Esophagus squamous epithelium (tissue), 5 donors: ENCODE results near the gene NHEJ1. TPM values are rescaled to one million over a fixed set of nuclear protein-coding genes. Genes with fewer than 3 reads are reported as not detected.

ENCODE experiments used
- DNase-seq: peaks from one replicate; lab custom pipeline; 2025; lab: John Stamatoyannopoulos, UW
- H3K27ac ChIP-seq, 4 donors: fragments of 200-600 bp; sonication (generic); one replicate each; pipeline ENCODE4 v1.5.1; 2016 to 2019; ENCODE audit warnings: mild to moderate bottlenecking in 1 of 4
- H3K27me3 ChIP-seq, 4 donors: fragments of 200-600 bp; sonication (generic); 1 replicate in 3 of 4; 2 replicates in 1 of 4; pipeline versions ENCODE4 v1.5.1 to v1.6.0; 2017 to 2021; ENCODE audit warnings: antibody characterized with exemption in 1 of 4
- H3K36me3 ChIP-seq, 3 donors: fragments of 200-600 bp; sonication (generic); one replicate each; pipeline ENCODE4 v1.5.1; 2016 to 2019
- H3K4me1 ChIP-seq, 3 donors: fragments of 200-600 bp; sonication (generic); one replicate each; pipeline ENCODE4 v1.5.1; 2017 to 2019
- H3K4me3 ChIP-seq, 4 donors: fragments of 200-600 bp; sonication (generic); 1 replicate in 3 of 4; 2 replicates in 1 of 4; pipeline ENCODE4 v1.5.1; 2016 to 2019; ENCODE audit warnings: mild to moderate bottlenecking in 2 of 4, moderate library complexity in 1 of 4
- H3K9me3 ChIP-seq, 3 donors: fragments of 200-600 bp; sonication (generic); one replicate each; pipeline ENCODE4 v1.5.1; 2016 to 2019
- POLR2A ChIP-seq, 4 donors: fragments of 450-650 bp; IDR thresholded peaks; one replicate each; pipeline ENCODE4 v1.6.1; 2017; ENCODE audit warnings: antibody characterized with exemption in 4 of 4, mild to moderate bottlenecking in 4 of 4, moderate library complexity in 3 of 4
- WGBS, 2 donors: methylation state at CpG; one replicate each; pipeline ENCODE4 v1.1.5; 2018; 5-methylcytosine and 5-hydroxymethylcytosine counted together
- intact Hi-C: fragments of 100-400 bp; cut with DNase I; formaldehyde crosslinking; loops from one replicate; pipeline ENCODE4 v1.15.0; 2022
- total RNA-seq, 4 donors: library from RNA; depleted of rRNA; stranded (reverse); fragments of >200 nt; gene quantifications; one replicate each; pipeline ENCODE4 v1.1.0, GENCODE V29; 2016
- TF ChIP-seq, protein P1 (sequence below), 6 experiments: fragments of 450-650 bp in 4 of 6; fragments of 200-600 bp in 2 of 6; sonication (generic) in 2 of 6; IDR thresholded peaks; one replicate each; pipeline ENCODE4 v1.5.1; 2016 to 2019; ENCODE audit warnings: antibody characterized with exemption in 6 of 6, mild to moderate bottlenecking in 4 of 6, moderate library complexity in 4 of 6
- donor health status: DM: yes; HTN: yes; CAD: no.

Gene NHEJ1
- total RNA-seq, 4 donors from 2014 or later: 6.3 to 14.3 (median 9.7) TPM

DNA sequence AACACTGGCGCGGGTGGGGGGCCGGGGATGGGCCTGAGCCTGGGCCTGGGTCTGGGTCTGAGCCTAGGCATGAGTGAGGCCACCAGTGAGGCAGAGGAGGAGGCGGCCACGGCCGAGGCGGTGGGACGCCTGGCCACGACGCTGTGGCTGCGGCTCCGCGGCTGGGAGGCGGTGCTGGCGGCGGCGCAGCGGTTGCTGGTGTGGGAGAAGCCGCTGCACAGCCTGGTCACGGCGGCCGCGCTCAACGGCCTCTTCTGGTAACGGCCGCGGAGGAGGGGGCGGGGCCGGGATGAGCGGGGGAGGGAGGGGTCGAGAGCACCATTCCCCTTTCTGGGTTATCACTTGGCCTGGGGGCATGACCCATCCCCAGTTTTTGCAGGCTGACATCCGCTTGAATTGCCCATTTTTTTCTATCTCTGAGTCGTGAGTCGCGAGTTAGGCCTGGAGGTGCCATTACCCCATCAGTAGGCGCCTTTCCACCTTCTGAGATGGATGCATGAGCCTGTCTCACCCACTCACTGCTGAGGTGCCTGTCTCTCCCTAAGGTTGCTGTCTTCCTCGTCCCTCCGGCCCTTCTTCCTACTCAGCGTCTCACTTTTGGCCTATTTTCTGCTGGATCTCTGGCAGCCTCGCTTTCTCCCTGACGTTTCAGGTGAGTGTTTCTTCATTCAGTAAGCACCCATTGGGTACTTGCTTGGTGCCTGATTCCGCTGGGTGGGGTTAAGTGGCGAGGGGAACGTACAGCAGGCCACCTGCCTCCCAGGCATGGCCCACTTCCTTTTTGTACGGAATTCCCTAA lies 18.0 kb upstream of the NHEJ1 start:
- Histone ChIP-seq H3K4me3 (peak overlapping the region; percentile 84 to 100 (median 92)), H3K27ac (peak overlapping the region; percentile 98 to 100 (median 98)), H3K27me3 (no peaks in the 10 kb centered on the region), H3K4me1 (peaks cover 10 to 57% (median 30%) of the 10 kb centered on the region in 3 donors), H3K9me3 (no peaks in the 10 kb centered on the region), H3K36me3 (peaks cover 26 to 62% (median 47%) of the 10 kb centered on the region in 3 donors)
- no peak for DNase-seq
- WGBS, 2 donors: 10% methylated on average over 14 of the region's 45 CpGs
- TF ChIP-seq, protein P1, sequence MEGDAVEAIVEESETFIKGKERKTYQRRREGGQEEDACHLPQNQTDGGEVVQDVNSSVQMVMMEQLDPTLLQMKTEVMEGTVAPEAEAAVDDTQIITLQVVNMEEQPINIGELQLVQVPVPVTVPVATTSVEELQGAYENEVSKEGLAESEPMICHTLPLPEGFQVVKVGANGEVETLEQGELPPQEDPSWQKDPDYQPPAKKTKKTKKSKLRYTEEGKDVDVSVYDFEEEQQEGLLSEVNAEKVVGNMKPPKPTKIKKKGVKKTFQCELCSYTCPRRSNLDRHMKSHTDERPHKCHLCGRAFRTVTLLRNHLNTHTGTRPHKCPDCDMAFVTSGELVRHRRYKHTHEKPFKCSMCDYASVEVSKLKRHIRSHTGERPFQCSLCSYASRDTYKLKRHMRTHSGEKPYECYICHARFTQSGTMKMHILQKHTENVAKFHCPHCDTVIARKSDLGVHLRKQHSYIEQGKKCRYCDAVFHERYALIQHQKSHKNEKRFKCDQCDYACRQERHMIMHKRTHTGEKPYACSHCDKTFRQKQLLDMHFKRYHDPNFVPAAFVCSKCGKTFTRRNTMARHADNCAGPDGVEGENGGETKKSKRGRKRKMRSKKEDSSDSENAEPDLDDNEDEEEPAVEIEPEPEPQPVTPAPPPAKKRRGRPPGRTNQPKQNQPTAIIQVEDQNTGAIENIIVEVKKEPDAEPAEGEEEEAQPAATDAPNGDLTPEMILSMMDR (IDR thresholded peaks at IDR 0.05): no peak
- TF ChIP-seq POLR2A (IDR thresholded peaks at IDR 0.05): no peak
- intact Hi-C loops: no loop called here

DNA sequence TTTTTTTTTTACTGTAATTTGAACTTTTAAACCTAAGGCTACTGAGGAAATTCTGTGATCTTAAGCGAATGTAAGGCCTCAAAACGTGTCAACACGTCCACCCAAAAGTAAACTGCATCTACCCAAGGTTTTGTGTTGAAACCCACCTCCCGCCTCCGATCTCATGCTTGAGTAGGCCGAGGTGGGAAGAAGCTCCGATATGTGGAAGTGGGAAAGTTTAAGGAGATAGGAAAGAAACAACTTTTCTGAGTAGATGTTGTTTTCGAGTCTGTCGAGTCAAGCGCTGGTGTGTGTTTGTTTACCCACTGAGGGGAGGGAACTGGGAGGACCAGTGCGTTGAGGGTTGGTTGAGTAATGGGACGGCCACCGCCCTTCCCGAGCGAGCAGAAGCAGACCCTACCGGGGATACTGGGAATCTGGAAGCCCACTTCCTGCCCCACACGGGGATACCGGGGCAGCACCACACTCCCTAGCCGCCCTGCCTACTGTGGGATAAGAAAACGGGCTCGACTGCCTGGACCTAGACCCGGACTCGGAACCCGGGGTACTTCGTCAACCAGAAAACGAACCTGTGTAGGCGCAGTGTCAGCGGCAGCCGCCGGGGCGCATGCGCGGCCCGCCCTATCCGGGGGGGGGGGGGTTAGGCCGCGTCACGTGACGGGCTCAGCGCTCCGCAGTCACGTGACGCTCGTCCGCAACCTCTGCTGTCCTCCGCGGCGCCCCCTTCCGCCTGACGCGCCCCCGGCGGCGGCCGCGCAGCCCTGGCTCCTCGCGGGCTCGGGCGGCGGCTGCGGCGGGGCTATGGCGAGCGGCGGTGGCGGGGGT lies 17.1 kb upstream of the NHEJ1 start, which contains the start of gene RETREG2:
Gene RETREG2 (plus strand): TSS at position 724 of the 825 bp plus-strand sequence. CDS start 78 bp downstream, at position 802.
- DNase-seq: peak; percentile 63
- peaks cover 30 to 62% (median 48%) of the 10 kb centered on the region in 3 donors for H3K36me3 ChIP-seq
- TF ChIP-seq, protein P1 (IDR thresholded peaks at IDR 0.05): peak in 4 of 6 experiments; percentile 34 to 48 (median 40)
- peak in 2 of 4 donors; percentile 96 to 99 for TF ChIP-seq POLR2A (IDR thresholded peaks at IDR 0.05)
- intact Hi-C loops: no loop called here
- no peaks in the 10 kb centered on the region for H3K27me3 ChIP-seq
- H3K27ac ChIP-seq: peak within 1 kb of the TSS; percentile 98 to 100 (median 98)
- WGBS, 2 donors: 1% methylated on average over 16 of the region's 67 CpGs
- no peaks in the 10 kb centered on the region for H3K9me3 ChIP-seq
- H3K4me1 ChIP-seq: peaks cover 10 to 57% (median 30%) of the 10 kb centered on the region in 3 donors
- H3K4me3 ChIP-seq: peak within 1 kb of the TSS; percentile 84 to 100 (median 92)

GRCh38 chr2:219176818-219177551 lies 16.4 kb upstream of the NHEJ1 start, which contains the start of gene CNPPD1:
TSS of gene CNPPD1 (minus strand) at chr2:219176925. CDS start at chr2:219176828, 97 bp downstream.
- WGBS, 2 donors: 0% methylated on average over 7 to 8 of the region's 69 CpGs
- H3K4me1 ChIP-seq: peaks cover 10 to 61% (median 30%) of the 10 kb centered on the region in 3 donors
- peak; percentile 48 for DNase-seq
- H3K9me3 ChIP-seq: no peaks in the 10 kb centered on the region
- H3K27me3 ChIP-seq: no peaks in the 10 kb centered on the region
- H3K36me3 ChIP-seq: peaks cover 25 to 62% (median 43%) of the 10 kb centered on the region in 3 donors
- TF ChIP-seq POLR2A (IDR thresholded peaks at IDR 0.05): peak in 3 of 4 donors; percentile 91 to 99 (median 96)
- TF ChIP-seq, protein P1 (IDR thresholded peaks at IDR 0.05): peak in 2 of 6 experiments; percentile 4 to 25
- intact Hi-C loops: no loop called here
- H3K4me3 ChIP-seq: peak within 1 kb of the TSS; percentile 84 to 100 (median 92)
- peak within 1 kb of the TSS; percentile 98 to 100 (median 98) for H3K27ac ChIP-seq

GRCh38 chr2:219175928-219176817 lies 15.6 kb upstream of the NHEJ1 start:
- no peaks in the 10 kb centered on the region for H3K27me3 ChIP-seq
- H3K4me3 ChIP-seq: peak overlapping the region; percentile 84 to 100 (median 92)
- intact Hi-C loops: no loop called here
- H3K36me3 ChIP-seq: peaks cover 17 to 61% (median 35%) of the 10 kb centered on the region in 3 donors
- no peak for DNase-seq
- 14 to 21% methylated on average over 2 to 6 of the region's 45 CpGs for WGBS, 2 donors
- peaks cover 10 to 70% (median 35%) of the 10 kb centered on the region in 3 donors for H3K4me1 ChIP-seq
- peak overlapping the region; percentile 98 to 100 (median 98) for H3K27ac ChIP-seq
- H3K9me3 ChIP-seq: no peaks in the 10 kb centered on the region
- TF ChIP-seq POLR2A (IDR thresholded peaks at IDR 0.05): no peak
- TF ChIP-seq, protein P1 (IDR thresholded peaks at IDR 0.05): peak in 2 of 6 experiments; percentile 5 to 15
